GM12874 (cell line): Measurements from ENCODE around the gene MYBPC3.

Experiments
- CTCF ChIP-seq: IDR thresholded peaks from 2 replicates; pipeline ENCODE4 v1.5.1; 2011; ENCODE audit warnings: low read depth, mild to moderate bottlenecking, control low read depth, low read length, moderate library complexity; ENCODE audit not compliant: insufficient read depth

The MYBPC3 gene

GRCh38 chr11:47314992-47315391 is 37.5 kb downstream of the MYBPC3 start:
- no peak for TF ChIP-seq CTCF

GRCh38 chr11:47308050-47308823 is 44.3 kb downstream of the MYBPC3 start:
- TF ChIP-seq CTCF, result no peak

GRCh38 chr11:47306484-47306844 is 46.0 kb downstream of the MYBPC3 start:
- no peak for TF ChIP-seq CTCF

- no peak for TF ChIP-seq CTCF
Measured at GRCh38 chr11:47305734-47306483, 46.6 kb downstream of the MYBPC3 start.

GRCh38 chr11:47302853-47303252 is 49.6 kb downstream of the MYBPC3 start:
- TF ChIP-seq CTCF, result no peak

GRCh38 chr11:47299078-47299477 is 53.4 kb downstream of the MYBPC3 start:
- TF ChIP-seq CTCF, result no peak

GRCh38 chr11:47296045-47296444 is 56.5 kb downstream of the MYBPC3 start:
- no peak for TF ChIP-seq CTCF
